Activated CD8-positive, alpha-beta T cell treated with anti-CD3 and anti-CD28 coated beads, Interleukin-2, amount 10 ng/mL, durations not matched to agents 7 days and 5 days (primary cell): ENCODE results near the gene ZC3H12A. TPM values are rescaled to one million over a fixed set of nuclear protein-coding genes. Genes with fewer than 3 reads are reported as not detected.

Experiments used
- ATAC-seq: fragments of 150-1000 bp; cut with Tn5 transposase; one replicate; pipeline ENCODE4 v1.10.0; 2021; ENCODE audit warnings: moderate library complexity
- CTCF ChIA-PET: fragments of 350-600 bp; sonication (Branson Sonifier 250); formaldehyde crosslinking; loops from one replicate; lab custom pipeline; 2021; ENCODE audit warnings: antibody characterized with exemption; lab: Charles Lee
- POLR2A ChIA-PET: fragments of 350-600 bp; sonication (Branson Sonifier 250); formaldehyde crosslinking; loops from one replicate; lab custom pipeline; 2021; ENCODE audit warnings: antibody characterized with exemption; lab: Charles Lee
- DNase-seq: peaks from one replicate; pipeline ENCODE4 v3.0.0-alpha.2; 2020
- H3K27ac Mint-ChIP-seq: one replicate; pipeline ENCODE4 v1.8.0; 2021; ENCODE audit warnings: mild to moderate bottlenecking, mixed read lengths
- H3K27me3 Mint-ChIP-seq: one replicate; pipeline ENCODE4 v1.8.0; 2021; ENCODE audit warnings: low read depth, mixed read lengths
- H3K36me3 Mint-ChIP-seq: one replicate; pipeline ENCODE4 v1.8.0; 2021; ENCODE audit warnings: low read depth, mixed read lengths
- H3K4me1 Mint-ChIP-seq: one replicate; pipeline ENCODE4 v1.8.0; 2021; ENCODE audit warnings: low read depth, mixed read lengths
- H3K4me3 Mint-ChIP-seq: one replicate; pipeline ENCODE4 v1.8.0; 2021; ENCODE audit warnings: mild to moderate bottlenecking, mixed read lengths
- H3K9me3 Mint-ChIP-seq: one replicate; pipeline ENCODE4 v1.8.0; 2022; ENCODE audit warnings: mixed read lengths; ENCODE audit not compliant: insufficient read depth
- total RNA-seq, 2 experiments: library from RNA; stranded (reverse); gene quantifications; one replicate each; pipeline ENCODE4 v1.2.3, GENCODE V29; 2021

Gene ZC3H12A
- total RNA-seq, 2 experiments from 2014 or later = 15.1 to 17.8 TPM

- DNase-seq = peak; percentile 91
- Mint-ChIP-seq H3K4me1 (peaks cover 52% of the 10 kb centered on the region), H3K4me3 (peak overlapping the region; percentile 90), H3K27ac (peak overlapping the region; percentile 98), H3K36me3 (peaks cover 75% of the 10 kb centered on the region), H3K27me3 (no peaks in the 10 kb centered on the region), H3K9me3 (no peaks in the 10 kb centered on the region)
- ATAC-seq = peak; percentile 52
- ChIA-PET POLR2A (interaction anchor here (0.7 to 3.4 kb wide), 11 partner anchors 8 to 533 kb away, joined by 3 to 18 read pairs (median 4); partner anchors contain the start of genes CDCA8 and MEAF6), CTCF (interaction anchor here (0.6 to 9.0 kb wide), 9 partner anchors 6 to 383 kb away, joined by 3 to 165 read pairs (median 4); partner anchors contain the start of gene MEAF6)
Measured at GRCh38 chr1:37479255-37480124, 5.1 kb downstream of the ZC3H12A start.

DNA sequence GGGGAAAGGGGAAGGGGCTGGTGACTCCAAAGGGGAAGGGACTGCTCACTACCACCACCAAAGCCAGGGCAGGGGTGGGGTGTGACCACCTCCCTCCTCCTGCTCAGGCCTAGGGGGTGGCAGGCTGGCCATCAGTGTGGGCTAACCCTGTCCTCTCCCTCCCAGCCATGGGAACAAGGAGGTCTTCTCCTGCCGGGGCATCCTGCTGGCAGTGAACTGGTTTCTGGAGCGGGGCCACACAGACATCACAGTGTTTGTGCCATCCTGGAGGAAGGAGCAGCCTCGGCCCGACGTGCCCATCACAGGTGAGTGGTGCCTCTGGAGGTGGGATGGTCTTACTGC is 5.7 kb downstream of the ZC3H12A start:
- DNase-seq (no peak), ATAC-seq (no peak)
- Mint-ChIP-seq H3K27me3 (no peaks in the 10 kb centered on the region), H3K27ac (peak overlapping the region; percentile 98), H3K4me1 (peaks cover 52% of the 10 kb centered on the region), H3K9me3 (no peaks in the 10 kb centered on the region), H3K36me3 (peaks cover 75% of the 10 kb centered on the region), H3K4me3 (peak overlapping the region; percentile 90)
- ChIA-PET POLR2A (no interaction called here), CTCF (interaction anchor here (0.6 to 7.8 kb wide), 2 partner anchors 24 to 34 kb away, joined by 3 to 67 read pairs; no protein-coding TSS in a partner anchor)

DNA sequence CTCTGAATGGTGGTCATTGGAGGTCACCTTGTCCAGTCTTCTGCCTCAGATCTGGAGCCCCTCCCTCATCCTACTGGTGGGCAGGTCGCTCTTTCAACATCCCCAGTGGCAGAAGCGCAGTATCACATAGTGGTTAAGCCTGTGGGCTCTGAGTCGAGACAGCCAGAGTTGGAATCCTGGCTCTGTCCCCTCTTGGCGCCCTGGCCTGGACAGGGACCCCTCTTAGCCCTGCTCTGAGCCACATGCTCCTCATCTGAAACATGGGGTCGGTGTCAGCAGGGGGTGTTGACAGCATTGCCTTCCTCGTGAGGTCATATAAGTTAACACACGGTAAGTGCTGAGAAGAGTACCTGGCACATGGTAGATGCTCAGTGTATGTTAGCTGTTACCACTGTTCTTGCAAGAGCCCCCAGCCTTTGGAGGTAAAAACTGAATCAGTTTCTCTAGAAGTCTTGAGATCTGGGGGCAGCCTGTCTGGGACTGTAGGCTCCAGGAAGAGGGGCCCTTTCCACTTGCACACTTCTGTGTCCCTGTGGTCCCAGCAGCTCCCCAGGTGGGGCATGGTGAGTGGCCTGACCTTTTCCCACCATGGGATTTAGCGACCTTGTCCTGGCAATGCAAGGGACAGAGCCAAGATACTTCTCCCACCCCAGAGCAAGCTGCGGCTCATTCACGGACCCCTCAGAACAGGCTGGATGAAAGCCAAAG is 6.4 kb downstream of the ZC3H12A start:
- no peaks in the 10 kb centered on the region for H3K27me3 Mint-ChIP-seq
- POLR2A ChIA-PET = no interaction called here
- CTCF ChIA-PET = interaction anchor here (7.8 kb wide), 1 partner anchor 24 kb away, joined by 67 read pairs; no protein-coding TSS in a partner anchor
- ATAC-seq = no peak
- peak overlapping the region; percentile 90 for H3K4me3 Mint-ChIP-seq
- no peaks in the 10 kb centered on the region for H3K9me3 Mint-ChIP-seq
- H3K4me1 Mint-ChIP-seq = peaks cover 50% of the 10 kb centered on the region
- H3K27ac Mint-ChIP-seq = peak overlapping the region; percentile 78
- DNase-seq = no peak
- H3K36me3 Mint-ChIP-seq = peaks cover 69% of the 10 kb centered on the region

- ATAC-seq (no peak), DNase-seq (no peak)
- Mint-ChIP-seq H3K27me3 (no peaks in the 10 kb centered on the region), H3K36me3 (peaks cover 62% of the 10 kb centered on the region), H3K4me1 (peaks cover 52% of the 10 kb centered on the region), H3K4me3 (no peak overlapping the region), H3K27ac (peak overlapping the region; percentile 78), H3K9me3 (no peaks in the 10 kb centered on the region)
- ChIA-PET CTCF (interaction anchor here (7.8 kb wide), 1 partner anchor 25 kb away, joined by 67 read pairs; no protein-coding TSS in a partner anchor), POLR2A (no interaction called here)
Measured at GRCh38 chr1:37481289-37482003, 7.1 kb downstream of the ZC3H12A start.

GRCh38 chr1:37482004-37482785 is 7.8 kb downstream of the ZC3H12A start:
- no peaks in the 10 kb centered on the region for H3K27me3 Mint-ChIP-seq
- ATAC-seq (no peak), DNase-seq (no peak)
- ChIA-PET CTCF (interaction anchor here (7.8 to 11.1 kb wide), 2 partner anchors 26 kb away, joined by 67 to 269 read pairs; no protein-coding TSS in a partner anchor), POLR2A (interaction anchor here (1.7 kb wide), 1 partner anchor 9 kb away, joined by 7 read pairs; no protein-coding TSS in a partner anchor)
- peaks cover 56% of the 10 kb centered on the region for H3K36me3 Mint-ChIP-seq
- H3K9me3 Mint-ChIP-seq = no peaks in the 10 kb centered on the region
- H3K27ac Mint-ChIP-seq = peak overlapping the region; percentile 78
- peaks cover 54% of the 10 kb centered on the region for H3K4me1 Mint-ChIP-seq
- H3K4me3 Mint-ChIP-seq = no peak overlapping the region

DNA sequence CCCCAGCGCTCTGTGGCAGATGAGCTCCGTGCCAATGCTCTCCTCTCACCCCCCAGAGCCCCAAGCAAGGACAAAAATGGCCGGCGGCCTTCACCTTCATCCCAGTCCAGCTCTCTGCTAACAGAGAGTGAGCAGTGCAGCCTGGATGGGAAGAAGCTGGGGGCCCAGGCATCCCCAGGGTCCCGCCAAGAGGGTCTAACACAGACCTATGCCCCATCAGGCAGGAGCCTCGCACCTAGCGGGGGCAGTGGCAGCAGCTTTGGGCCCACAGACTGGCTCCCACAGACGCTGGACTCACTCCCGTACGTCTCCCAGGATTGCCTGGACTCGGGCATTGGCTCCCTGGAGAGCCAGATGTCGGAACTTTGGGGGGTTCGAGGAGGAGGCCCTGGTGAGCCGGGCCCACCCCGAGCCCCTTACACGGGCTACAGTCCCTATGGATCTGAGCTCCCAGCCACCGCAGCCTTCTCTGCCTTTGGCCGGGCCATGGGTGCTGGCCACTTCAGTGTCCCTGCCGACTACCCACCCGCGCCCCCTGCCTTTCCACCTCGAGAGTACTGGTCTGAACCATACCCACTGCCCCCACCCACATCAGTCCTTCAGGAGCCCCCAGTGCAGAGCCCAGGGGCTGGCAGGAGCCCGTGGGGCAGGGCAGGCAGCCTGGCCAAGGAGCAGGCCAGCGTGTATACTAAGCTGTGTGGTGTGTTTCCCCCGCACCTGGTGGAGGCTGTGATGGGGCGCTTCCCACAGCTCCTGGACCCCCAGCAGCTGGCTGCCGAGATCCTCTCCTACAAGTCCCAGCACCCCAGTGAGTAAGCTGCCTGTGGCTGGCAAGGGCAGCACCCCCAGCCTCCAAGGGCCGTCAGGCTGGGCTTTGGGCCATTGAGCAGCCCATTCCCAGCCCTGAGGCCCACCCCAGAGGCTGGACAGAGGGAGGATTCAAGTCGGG is 8.7 kb downstream of the ZC3H12A start:
- ATAC-seq (no peak), DNase-seq (no peak)
- peaks cover 52% of the 10 kb centered on the region for H3K4me1 Mint-ChIP-seq
- ChIA-PET POLR2A (interaction anchor here (1.7 kb wide), 1 partner anchor 10 kb away, joined by 7 read pairs; no protein-coding TSS in a partner anchor), CTCF (interaction anchor here (5.3 to 11.1 kb wide), 2 partner anchors 8 to 26 kb away, joined by 165 to 269 read pairs; partner anchors contain the start of gene ZC3H12A)
- H3K4me3 Mint-ChIP-seq = no peak overlapping the region
- H3K27ac Mint-ChIP-seq = peak overlapping the region; percentile 70
- H3K27me3 Mint-ChIP-seq = no peaks in the 10 kb centered on the region
- H3K9me3 Mint-ChIP-seq = no peaks in the 10 kb centered on the region
- peaks cover 48% of the 10 kb centered on the region for H3K36me3 Mint-ChIP-seq

DNA sequence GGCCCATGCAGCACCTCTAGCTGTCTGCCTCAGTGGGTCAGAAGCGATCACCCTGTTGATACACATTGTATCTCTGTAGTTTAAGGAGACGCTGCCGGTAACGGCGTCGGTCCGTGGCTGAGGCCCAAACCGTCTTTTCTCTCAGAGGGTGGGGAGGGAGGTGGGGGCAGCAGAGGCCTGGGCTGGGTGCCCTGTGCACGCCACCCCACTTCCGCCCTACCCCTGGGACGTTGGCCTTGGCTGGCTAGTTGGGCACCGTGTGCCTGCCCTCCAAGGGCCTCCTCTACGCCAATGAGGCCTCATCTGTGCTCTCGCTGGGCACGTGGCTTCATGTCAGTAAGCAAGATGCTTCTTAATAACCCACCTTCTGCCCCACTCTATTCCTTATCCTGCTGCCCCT is 9.4 kb downstream of the ZC3H12A start:
- Mint-ChIP-seq H3K9me3 (no peaks in the 10 kb centered on the region), H3K36me3 (peaks cover 40% of the 10 kb centered on the region), H3K27me3 (no peaks in the 10 kb centered on the region), H3K4me1 (peaks cover 45% of the 10 kb centered on the region), H3K4me3 (no peak overlapping the region), H3K27ac (no peak overlapping the region)
- no peak for ATAC-seq
- POLR2A ChIA-PET = interaction anchor here (0.6 to 1.7 kb wide), 2 partner anchors 11 to 31 kb away, joined by 4 to 7 read pairs; partner anchors contain the start of gene MEAF6
- no peak for DNase-seq
- CTCF ChIA-PET = interaction anchor here (4.6 to 11.1 kb wide), 3 partner anchors 9 to 27 kb away, joined by 67 to 269 read pairs (median 165); partner anchors contain the start of gene ZC3H12A

DNA sequence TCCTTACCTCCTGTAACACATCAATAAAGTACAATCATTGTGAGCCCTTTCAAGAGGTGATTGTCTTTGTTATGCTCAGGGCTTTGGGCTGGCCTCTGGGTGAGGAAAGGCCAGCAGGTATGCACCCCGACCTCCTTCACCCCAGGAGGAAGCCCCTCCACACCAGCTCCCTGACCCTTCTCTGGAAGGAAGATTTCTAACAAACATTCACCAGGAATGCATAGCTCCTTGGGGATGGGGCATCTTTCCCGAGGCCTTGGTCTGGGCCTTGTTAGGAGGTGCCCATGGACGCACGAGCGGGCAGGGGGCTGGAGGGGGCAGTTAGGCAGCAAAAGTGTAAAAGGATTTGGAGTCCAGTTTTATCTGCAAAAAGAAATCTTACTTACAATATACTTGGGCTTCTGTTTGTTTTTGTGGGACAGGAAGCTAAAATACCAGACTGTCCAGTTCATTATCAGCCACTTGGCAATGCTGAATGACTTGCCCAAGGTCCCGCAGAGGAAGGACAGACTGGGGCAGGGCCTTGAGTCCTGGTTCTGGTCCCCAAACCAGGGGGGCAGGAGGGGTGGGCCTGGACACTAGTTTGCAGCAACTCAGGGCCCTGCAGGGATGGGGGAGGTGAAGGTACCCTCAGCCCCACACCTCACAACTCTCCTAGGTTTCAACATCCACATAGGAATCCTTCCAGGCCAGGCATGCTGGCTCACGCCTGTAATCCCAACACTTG is 10.1 kb downstream of the ZC3H12A start:
- peaks cover 33% of the 10 kb centered on the region for H3K36me3 Mint-ChIP-seq
- H3K4me1 Mint-ChIP-seq = peaks cover 39% of the 10 kb centered on the region
- POLR2A ChIA-PET = interaction anchor here (0.6 to 4.4 kb wide), 5 partner anchors 9 to 35 kb away, joined by 3 to 49 read pairs (median 4); partner anchors contain the start of genes MEAF6 and ZC3H12A

More for the DNA sequence above, 10.1 kb downstream of the ZC3H12A start:
- Mint-ChIP-seq H3K4me3 (no peak overlapping the region), H3K27ac (peak overlapping the region; percentile 43), H3K27me3 (no peaks in the 10 kb centered on the region), H3K9me3 (no peaks in the 10 kb centered on the region)
- CTCF ChIA-PET = interaction anchor here (3.8 to 11.1 kb wide), 5 partner anchors 9 to 35 kb away, joined by 48 to 269 read pairs (median 111); partner anchors contain the start of gene ZC3H12A
- no peak for ATAC-seq
- DNase-seq = no peak
